K562 (cell line): Measurements from ENCODE around the gene CACNA1I. TPM values are rescaled to one million over a fixed set of nuclear protein-coding genes. Genes with fewer than 3 reads are reported as not detected.

Experiments used
- ATF2 ChIP-seq: sonication (generic); formaldehyde crosslinking; IDR thresholded peaks from 2 replicates; pipeline ENCODE4 v1.8.1; 2022; ENCODE audit warnings: missing genetic modification reagents
- ATF7 ChIP-seq: fragments of 450-650 bp; IDR thresholded peaks from 2 replicates; pipeline ENCODE4 v1.7.1; 2014; ENCODE audit warnings: mild to moderate bottlenecking, moderate library complexity
- CREB5 ChIP-seq: fragments of 250-450 bp; sonication (Bioruptor Pico); IDR thresholded peaks from 2 replicates; pipeline ENCODE4 v1.5.0; 2020; ENCODE audit warnings: mild to moderate bottlenecking
- EP400 ChIP-seq: fragments of 450-650 bp; IDR thresholded peaks from 2 replicates; pipeline ENCODE4 v1.6.1; 2017; ENCODE audit warnings: antibody characterized with exemption, mild to moderate bottlenecking, moderate library complexity
- FOXA1 ChIP-seq: fragments of 450-650 bp; IDR thresholded peaks from 2 replicates; pipeline ENCODE4 v1.6.1; 2016; ENCODE audit warnings: mild to moderate bottlenecking, borderline replicate concordance
- HOXB6 ChIP-seq: fragments of 250-450 bp; sonication (Bioruptor Pico); IDR thresholded peaks from 2 replicates; pipeline ENCODE4 v1.5.1; 2022; ENCODE audit warnings: mild to moderate bottlenecking, borderline replicate concordance
- MBD2 ChIP-seq: sonication (generic); IDR thresholded peaks from 2 replicates; pipeline ENCODE4 v1.6.1; 2016; ENCODE audit warnings: low read depth, borderline replicate concordance
- MECOM ChIP-seq: fragments of 250-450 bp; sonication (Bioruptor Pico); IDR thresholded peaks from 2 replicates; pipeline ENCODE4 v1.8.0; 2022; ENCODE audit warnings: inconsistent platforms
- POLR2AphosphoS5 ChIP-seq: IDR thresholded peaks from 2 replicates; pipeline ENCODE4 v1.6.1; 2011; ENCODE audit warnings: mild to moderate bottlenecking, low read depth, low read length, moderate library complexity; ENCODE audit not compliant: control insufficient read depth, insufficient read depth
- PTRF ChIP-seq: fragments of 450-650 bp; IDR thresholded peaks from 2 replicates; pipeline ENCODE4 v1.6.1; 2016; ENCODE audit warnings: mild to moderate bottlenecking, missing genetic modification characterization, missing compliant biosample characterization
- RB1 ChIP-seq: fragments of 450-650 bp; IDR thresholded peaks from 2 replicates; pipeline ENCODE4 v1.6.1; 2017; ENCODE audit warnings: low read depth, mild to moderate bottlenecking
- STAG1 ChIP-seq: sonication (generic); formaldehyde crosslinking; IDR thresholded peaks from 2 replicates; pipeline ENCODE4 v1.5.0; 2020; ENCODE audit warnings: missing genetic modification reagents, borderline replicate concordance
- YBX1 ChIP-seq: fragments of 450-650 bp; IDR thresholded peaks from 2 replicates; pipeline ENCODE4 v1.7.1; 2016; ENCODE audit warnings: mild to moderate bottlenecking
- ZFP1 ChIP-seq: fragments of 450-650 bp; formaldehyde crosslinking; IDR thresholded peaks from 2 replicates; pipeline ENCODE4 v1.4.0; 2020; ENCODE audit warnings: mild to moderate bottlenecking, mixed read lengths
- ZMIZ1 ChIP-seq, 2 experiments: fragments of 150-350 bp in 1 of 2; IDR thresholded peaks; 2 replicates each; pipeline ENCODE4 v1.6.1; 2012 to 2016; ENCODE audit warnings: low read depth in 2 of 2, low read length in 2 of 2, mild to moderate bottlenecking in 1 of 2, moderate library complexity in 1 of 2
- ZNF232 ChIP-seq: sonication (generic); formaldehyde crosslinking; IDR thresholded peaks from 2 replicates; pipeline ENCODE4 v1.8.0; 2022; ENCODE audit warnings: mild to moderate bottlenecking, missing genetic modification reagents
- ZNF239 ChIP-seq: fragments of 250-450 bp; sonication (Bioruptor Pico); IDR thresholded peaks from 2 replicates; pipeline ENCODE4 v1.4.0; 2020; ENCODE audit warnings: mild to moderate bottlenecking
- ZNF644 ChIP-seq: fragments of 200-800 bp; sonication (Bioruptor generic); IDR thresholded peaks from 2 replicates; pipeline ENCODE4 v1.6.1; 2016; ENCODE audit warnings: low read depth, missing genetic modification characterization, missing compliant biosample characterization
- ZNF668 ChIP-seq: fragments of 250-450 bp; sonication (Bioruptor Pico); IDR thresholded peaks from 2 replicates; pipeline ENCODE4 v1.8.0; 2022; ENCODE audit warnings: mild to moderate bottlenecking, inconsistent platforms
- ZNF696 ChIP-seq: fragments of 250-450 bp; sonication (Bioruptor Pico); conservative IDR thresholded peaks from 2 replicates; pipeline ENCODE4 v1.4.0; 2020; ENCODE audit warnings: mild to moderate bottlenecking, moderate library complexity
- ZNF79 ChIP-seq: fragments of 250-450 bp; sonication (Bioruptor Pico); IDR thresholded peaks from 2 replicates; pipeline ENCODE4 v1.4.0; 2020; ENCODE audit warnings: low read depth, mild to moderate bottlenecking, moderate library complexity
- polyA plus RNA-seq, 8 experiments: library from polyadenylated mRNA; depleted of rRNA in 4 of 8; stranded (reverse) in 5 of 8; unstranded in 3 of 8; fragments of >200 nt; fragmentation: Nextera tagmentation in 2 of 8; fragmentation: Illumina TruSeq in 1 of 8; extraction: Ambion mirVana in 2 of 8; extraction: Trizol in 1 of 8; gene quantifications; 2 replicates each; pipeline versions ENCODE4 v1.2.1 to v1.2.3, GENCODE V29; 2011 to 2014; ENCODE audit warnings: inconsistent platforms in 1 of 8, missing spikeins in 1 of 8
- total RNA-seq, 7 experiments: library from RNA; depleted of rRNA in 6 of 7; stranded (reverse); fragments of >200 nt in 6 of 7; fragmentation: Illumina TruSeq in 2 of 7; extraction: Trizol in 2 of 7; gene quantifications; 2 replicates each; pipeline versions ENCODE4 v1.2.1 to v1.2.3, GENCODE V29; 2011 to 2021; ENCODE audit warnings: low replicate concordance in 1 of 7

The CACNA1I gene
- total and polyA plus RNA-seq, 9 of the 15 experiments (the other 6 are each of a cell fraction or from before 2014, with no cell fraction given): 0.01 to 0.79 (median 0.32) TPM; not detected in 1

- TF ChIP-seq ZNF79 (CRISPR knock-in tag) (no peak), ATF2 (CRISPR knock-in tag) (no peak), ATF7 (no peak; the same call in 1 of the 2 replicates), STAG1 (no peak), MBD2 (0 out of 2 replicates have a peak, but pooled peaks have one; percentile 56), EP400 (no peak), ZMIZ1 (IDR thresholded peaks at IDR 0.05; ENCODE audit: low read depth in 2 of 2, low read length in 2 of 2) (no peak), RB1 (no peak), ZNF232 (peak; percentile 47; the same call in 1 of the 2 replicates), CREB5 (CRISPR knock-in tag) (no peak), ZNF644 (tag) (no peak), HOXB6 (CRISPR knock-in tag) (no peak), ZFP1 (CRISPR knock-in tag) (no peak), PTRF (tag) (no peak), ZNF239 (CRISPR knock-in tag) (no peak), MECOM (no peak), ZNF668 (CRISPR knock-in tag) (no peak), POLR2AphosphoS5 (peak; percentile 66), YBX1 (no peak), ZNF696 (CRISPR knock-in tag) (no peak), FOXA1 (no peak)
These were observed 55.3 kb downstream of the CACNA1I start (continued) for GRCh38 chr22:39625569-39626537.
